ENCODE results near the gene SH3RF1.

The SH3RF1 gene

DNA sequence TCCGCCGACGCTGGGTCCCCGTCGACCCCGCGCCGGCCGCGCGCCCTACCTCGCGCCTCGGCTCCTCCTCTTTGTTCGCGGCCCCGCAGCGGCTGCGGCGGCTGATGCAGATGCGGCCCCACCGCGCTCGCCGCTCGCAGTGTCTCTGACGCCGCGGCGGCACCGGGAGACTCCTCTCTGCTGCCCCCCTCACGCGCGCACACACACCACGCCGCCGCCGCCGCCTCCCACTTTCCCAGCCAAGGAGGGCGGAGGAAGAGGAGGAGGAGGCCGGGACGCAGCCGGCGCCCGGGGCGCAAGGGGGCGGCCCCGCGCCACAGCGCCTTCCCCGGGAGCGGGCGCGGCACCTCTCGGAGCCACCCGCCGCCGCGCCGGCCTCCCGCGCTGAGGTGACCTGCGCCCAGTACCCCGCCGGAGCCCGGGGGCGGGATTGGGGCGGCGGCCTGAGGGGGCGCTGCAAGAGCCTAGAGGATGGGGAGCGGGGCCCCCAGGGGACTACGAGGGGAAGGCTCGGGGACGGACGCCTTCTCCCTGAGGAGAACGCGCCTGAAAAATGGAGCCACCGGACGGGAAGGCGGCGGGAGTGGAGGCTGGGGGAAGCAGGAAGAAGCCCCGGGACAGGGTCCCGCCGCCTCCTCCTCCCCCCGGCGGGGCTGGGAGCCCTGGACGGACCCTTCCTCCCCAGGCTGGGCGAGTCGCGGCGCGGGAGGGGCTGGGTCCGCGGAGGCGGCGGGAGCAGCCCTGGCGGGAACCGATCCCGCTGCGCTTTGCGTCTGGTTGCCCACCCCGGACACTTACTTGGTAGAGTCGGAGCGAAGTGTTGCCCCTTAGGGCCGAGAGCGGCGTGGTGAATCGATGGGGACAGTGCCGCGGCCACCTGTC is at the start of gene SH3RF1:
SH3RF1 (minus strand) TSS at position 147 of the 882 bp plus-strand sequence. CDS start 1,744 bp downstream, outside the sequence.
- WGBS (ENCODE audit: insufficient coverage, insufficient read length) = no CpG with 5 or more reads among the region's 110 CpGs
- no peaks in the 10 kb centered on the region for H3K36me3 ChIP-seq (ENCODE audit: control insufficient read depth, insufficient read depth, low read length)
- no peak within 1 kb of the TSS for H3K27ac ChIP-seq (ENCODE audit: low read length)

DNA sequence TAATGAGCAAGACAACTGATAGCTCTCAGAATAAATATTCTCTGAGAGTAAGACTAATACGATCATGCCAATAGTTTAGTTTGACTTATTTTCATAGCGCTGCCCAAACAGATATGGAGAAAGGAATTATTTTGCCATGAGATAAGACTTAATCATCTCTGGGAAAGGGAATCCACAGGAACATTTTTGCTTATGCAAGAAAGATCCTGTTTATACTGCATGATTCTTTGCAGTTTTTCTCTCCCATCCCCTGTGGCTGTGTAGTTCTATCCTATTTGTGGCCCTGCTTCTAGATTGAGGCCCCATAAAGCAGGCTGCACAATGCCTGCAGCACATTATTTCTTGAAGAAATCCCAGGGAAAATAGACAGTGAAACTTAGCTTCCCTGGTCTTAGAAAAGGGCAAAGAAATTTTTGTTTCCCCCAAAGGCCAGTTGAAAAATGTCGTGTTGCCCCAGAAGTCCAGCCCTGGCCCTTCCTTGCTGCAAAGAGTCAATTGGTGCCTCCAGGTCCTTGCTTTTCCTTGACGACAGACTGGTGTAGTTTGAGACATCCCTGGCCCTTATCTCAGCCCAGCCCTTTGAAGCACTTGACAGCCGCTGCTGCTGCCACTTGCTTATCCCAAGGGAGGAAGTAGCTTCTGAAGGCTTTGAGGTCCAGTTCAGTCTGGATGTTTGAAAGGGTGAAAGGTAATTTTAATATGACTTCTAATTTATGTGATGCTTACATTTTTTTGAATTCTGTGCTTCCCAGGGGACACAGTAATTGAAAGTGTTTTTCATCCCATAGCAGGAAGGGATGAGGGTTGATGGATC is 45.0 kb upstream of the SH3RF1 start:
- H3K36me3 ChIP-seq (ENCODE audit: control insufficient read depth, insufficient read depth, low read length) = no peaks in the 10 kb centered on the region
- no peak overlapping the region for H3K4me3 ChIP-seq (ENCODE audit: low read length)
- no peak overlapping the region for H3K27ac ChIP-seq (ENCODE audit: low read length)
- H3K4me1 ChIP-seq (ENCODE audit: control insufficient read depth, insufficient read depth, low read length) = peaks cover 2% of the 10 kb centered on the region
- WGBS (ENCODE audit: insufficient coverage, insufficient read length) = no CpG with 5 or more reads among the region's 5 CpGs
- DNase-seq (ENCODE audit: low read depth, low spot score) = no peak
- H3K9me3 ChIP-seq (ENCODE audit: control insufficient read depth, insufficient read depth, low read length) = no peaks in the 10 kb centered on the region
- no peaks in the 10 kb centered on the region for H3K27me3 ChIP-seq (ENCODE audit: control insufficient read depth, insufficient read depth, low read length)

More for the DNA sequence above, at the start of gene SH3RF1:
- H3K27me3 ChIP-seq (ENCODE audit: control insufficient read depth, insufficient read depth, low read length) = no peaks in the 10 kb centered on the region
- H3K4me3 ChIP-seq (ENCODE audit: low read length) = peak within 1 kb of the TSS; percentile 94
- no peak for DNase-seq (ENCODE audit: low read depth, low spot score)
- H3K9me3 ChIP-seq (ENCODE audit: control insufficient read depth, insufficient read depth, low read length) = no peaks in the 10 kb centered on the region
- peaks cover 3% of the 10 kb centered on the region; the same call in 1 of the 2 replicates for H3K4me1 ChIP-seq (ENCODE audit: control insufficient read depth, insufficient read depth, low read length)

DNA sequence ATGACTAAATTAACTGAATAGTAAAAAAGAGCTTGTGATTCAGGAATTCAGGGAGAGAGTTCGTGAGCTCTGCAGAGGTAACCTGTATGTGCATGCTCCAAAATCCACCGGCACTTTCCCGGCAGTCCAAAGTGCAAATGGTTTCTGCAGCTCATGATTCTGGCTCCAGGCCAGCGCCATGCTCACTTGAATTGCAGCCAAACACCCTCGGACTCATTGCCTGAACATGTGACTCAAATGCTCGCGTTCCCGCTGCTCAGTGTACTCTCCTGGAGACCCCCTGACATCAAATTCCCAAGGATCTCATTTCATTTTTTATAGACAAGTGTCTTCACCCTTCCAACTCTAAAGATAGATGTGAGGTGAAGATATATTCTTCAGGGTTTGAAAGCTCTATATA is 44.1 kb upstream of the SH3RF1 start:
- H3K36me3 ChIP-seq (ENCODE audit: control insufficient read depth, insufficient read depth, low read length) = no peaks in the 10 kb centered on the region
- no peak overlapping the region for H3K27ac ChIP-seq (ENCODE audit: low read length)
- peaks cover 2% of the 10 kb centered on the region for H3K4me1 ChIP-seq (ENCODE audit: control insufficient read depth, insufficient read depth, low read length)
- DNase-seq (ENCODE audit: low read depth, low spot score) = no peak
- H3K27me3 ChIP-seq (ENCODE audit: control insufficient read depth, insufficient read depth, low read length) = no peaks in the 10 kb centered on the region
- WGBS (ENCODE audit: insufficient coverage, insufficient read length) = no CpG with 5 or more reads among the region's 8 CpGs
- H3K4me3 ChIP-seq (ENCODE audit: low read length) = no peak overlapping the region
- H3K9me3 ChIP-seq (ENCODE audit: control insufficient read depth, insufficient read depth, low read length) = no peaks in the 10 kb centered on the region

DNA sequence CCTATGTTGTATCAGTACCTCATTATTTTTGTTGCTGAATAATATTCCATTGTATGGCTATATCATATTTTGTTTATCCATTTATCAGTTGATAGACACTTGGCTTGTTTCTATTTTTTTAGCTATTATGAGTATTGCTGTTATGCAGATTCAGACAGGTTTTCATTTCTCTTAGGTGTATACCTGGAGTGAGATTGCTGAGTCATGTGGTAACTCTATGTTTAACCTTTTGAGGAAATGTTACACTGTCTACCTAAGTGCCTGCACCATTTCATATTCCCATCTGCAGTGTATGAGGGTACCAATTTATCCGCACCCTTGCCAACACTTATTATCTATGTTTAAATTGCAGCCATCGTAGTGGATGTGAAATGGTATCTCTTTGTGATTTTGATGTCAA is 43.0 kb upstream of the SH3RF1 start:
- Histone ChIP-seq H3K27ac (ENCODE audit: low read length) (no peak overlapping the region), H3K4me3 (ENCODE audit: low read length) (no peak overlapping the region), H3K27me3 (ENCODE audit: control insufficient read depth, insufficient read depth, low read length) (no peaks in the 10 kb centered on the region), H3K36me3 (ENCODE audit: control insufficient read depth, insufficient read depth, low read length) (no peaks in the 10 kb centered on the region), H3K9me3 (ENCODE audit: control insufficient read depth, insufficient read depth, low read length) (no peaks in the 10 kb centered on the region), H3K4me1 (ENCODE audit: control insufficient read depth, insufficient read depth, low read length) (peaks cover 2% of the 10 kb centered on the region)
- no CpG with 5 or more reads among the region's 2 CpGs for WGBS (ENCODE audit: insufficient coverage, insufficient read length)
- DNase-seq (ENCODE audit: low read depth, low spot score) = no peak

DNA sequence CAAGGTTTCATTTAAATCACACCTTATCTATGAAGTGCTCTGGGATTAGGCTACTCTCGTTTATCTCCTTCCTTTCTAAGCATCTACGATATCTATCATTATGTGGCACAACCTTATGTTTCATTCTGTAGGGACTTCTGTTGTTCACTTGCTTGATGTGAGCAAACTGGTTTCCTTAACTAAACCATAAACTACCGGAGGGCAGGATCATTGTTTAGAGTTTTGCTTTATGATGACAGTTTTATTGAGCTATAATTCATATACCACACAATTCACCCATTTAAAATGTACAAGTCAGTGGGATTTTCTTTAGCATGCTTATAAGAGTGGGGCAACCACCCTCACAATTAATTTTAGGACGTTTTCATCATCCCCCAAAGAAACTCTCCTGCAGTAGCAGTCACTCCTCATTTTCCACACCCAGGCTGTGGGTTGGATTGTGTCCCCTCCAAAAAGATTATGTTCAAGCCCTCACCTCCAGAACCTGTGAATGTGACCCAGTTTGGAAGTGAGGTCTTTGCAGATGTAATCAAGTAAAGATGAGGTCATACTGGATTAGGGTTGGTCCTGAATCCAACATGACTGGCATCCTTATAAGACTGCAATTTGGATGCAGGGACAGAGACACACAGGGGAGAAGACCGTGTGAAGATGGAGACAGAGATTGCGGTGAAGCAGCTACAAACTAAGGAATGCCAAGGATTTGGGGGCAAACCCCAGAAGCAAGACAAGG is 42.1 kb upstream of the SH3RF1 start:
- Histone ChIP-seq H3K9me3 (ENCODE audit: control insufficient read depth, insufficient read depth, low read length) (no peaks in the 10 kb centered on the region), H3K27me3 (ENCODE audit: control insufficient read depth, insufficient read depth, low read length) (no peaks in the 10 kb centered on the region), H3K36me3 (ENCODE audit: control insufficient read depth, insufficient read depth, low read length) (no peaks in the 10 kb centered on the region), H3K4me1 (ENCODE audit: control insufficient read depth, insufficient read depth, low read length) (peaks cover 2% of the 10 kb centered on the region), H3K4me3 (ENCODE audit: low read length) (no peak overlapping the region), H3K27ac (ENCODE audit: low read length) (no peak overlapping the region)
- no peak for DNase-seq (ENCODE audit: low read depth, low spot score)
- no CpG with 5 or more reads among the region's 6 CpGs for WGBS (ENCODE audit: insufficient coverage, insufficient read length)

DNA sequence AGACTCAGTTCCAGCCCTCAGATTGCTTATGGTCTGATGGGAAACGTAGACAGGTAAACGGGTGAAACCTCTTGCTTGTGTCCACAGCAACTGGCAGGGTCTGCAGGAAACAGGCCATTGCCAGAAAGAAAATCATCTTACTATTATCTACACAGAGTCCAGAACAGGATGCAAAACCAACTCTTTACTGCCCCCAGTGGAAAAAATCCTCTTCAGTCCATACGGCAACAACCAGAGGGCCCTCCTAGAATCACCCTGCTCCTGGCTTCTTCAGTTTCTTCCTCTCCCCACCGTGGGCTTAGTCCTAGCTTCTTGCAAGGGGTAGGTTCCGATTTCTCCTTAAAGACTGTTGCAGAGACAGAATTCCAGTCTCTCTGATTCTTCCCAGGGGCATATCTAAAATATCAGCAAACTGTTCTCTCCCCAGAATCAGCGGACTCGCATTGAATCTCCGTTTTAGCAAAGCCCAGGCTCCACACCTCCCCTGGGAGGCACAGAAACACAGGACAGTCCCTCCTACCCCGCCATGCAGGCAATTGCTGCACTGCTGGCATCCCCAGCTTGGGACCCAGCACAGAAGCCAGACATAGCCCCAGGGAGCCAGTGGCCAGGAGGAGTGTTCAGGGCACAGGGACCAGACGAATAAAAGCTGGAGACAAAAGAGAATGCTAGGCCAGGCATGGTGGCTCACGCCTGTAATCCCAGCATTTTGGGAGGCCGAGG is 41.0 kb upstream of the SH3RF1 start:
- WGBS (ENCODE audit: insufficient coverage, insufficient read length) = no CpG with 5 or more reads among the region's 12 CpGs
- no peaks in the 10 kb centered on the region for H3K27me3 ChIP-seq (ENCODE audit: control insufficient read depth, insufficient read depth, low read length)
- H3K9me3 ChIP-seq (ENCODE audit: control insufficient read depth, insufficient read depth, low read length) = no peaks in the 10 kb centered on the region
- no peak overlapping the region for H3K4me3 ChIP-seq (ENCODE audit: low read length)
- peaks cover 2% of the 10 kb centered on the region for H3K4me1 ChIP-seq (ENCODE audit: control insufficient read depth, insufficient read depth, low read length)
- no peak overlapping the region for H3K27ac ChIP-seq (ENCODE audit: low read length)
- peak; percentile 74 for DNase-seq (ENCODE audit: low read depth, low spot score)
- no peaks in the 10 kb centered on the region for H3K36me3 ChIP-seq (ENCODE audit: control insufficient read depth, insufficient read depth, low read length)

DNA sequence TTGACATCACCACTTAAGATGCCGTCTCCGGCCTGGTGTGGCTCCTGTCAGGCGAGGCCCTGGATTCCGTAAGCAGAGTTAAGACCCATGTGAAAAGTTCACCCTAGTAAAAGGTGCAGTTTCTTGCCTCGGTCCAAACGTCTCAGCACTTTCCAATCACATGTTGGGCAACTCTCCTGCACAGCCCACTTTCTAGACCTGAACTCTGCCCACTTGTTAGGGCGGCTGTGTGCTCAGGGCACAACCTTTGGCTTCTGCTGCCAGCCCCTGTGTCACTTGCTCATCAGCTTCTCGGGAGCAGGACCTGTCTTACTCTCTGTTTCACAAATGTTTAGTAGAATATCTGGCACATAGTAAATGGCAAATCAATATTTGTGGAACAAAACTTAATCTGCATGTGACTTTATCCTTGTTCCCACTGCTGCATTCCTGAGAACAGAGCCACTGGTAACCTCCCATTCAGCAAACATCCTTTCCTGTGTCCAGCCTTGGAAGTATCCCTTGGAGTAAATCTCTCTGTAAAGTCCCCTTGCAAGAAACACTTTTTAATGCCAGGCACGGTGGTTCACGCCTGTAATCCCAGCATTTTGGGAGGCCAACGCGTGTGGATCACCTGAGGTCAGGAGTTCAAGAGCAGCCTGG is 38.7 kb upstream of the SH3RF1 start:
- Histone ChIP-seq H3K9me3 (ENCODE audit: control insufficient read depth, insufficient read depth, low read length) (no peaks in the 10 kb centered on the region), H3K27me3 (ENCODE audit: control insufficient read depth, insufficient read depth, low read length) (no peaks in the 10 kb centered on the region), H3K27ac (ENCODE audit: low read length) (no peak overlapping the region), H3K36me3 (ENCODE audit: control insufficient read depth, insufficient read depth, low read length) (no peaks in the 10 kb centered on the region), H3K4me1 (ENCODE audit: control insufficient read depth, insufficient read depth, low read length) (peaks cover 2% of the 10 kb centered on the region), H3K4me3 (ENCODE audit: low read length) (no peak overlapping the region)
- no peak for DNase-seq (ENCODE audit: low read depth, low spot score)
- WGBS (ENCODE audit: insufficient coverage, insufficient read length) = no CpG with 5 or more reads among the region's 12 CpGs

DNA sequence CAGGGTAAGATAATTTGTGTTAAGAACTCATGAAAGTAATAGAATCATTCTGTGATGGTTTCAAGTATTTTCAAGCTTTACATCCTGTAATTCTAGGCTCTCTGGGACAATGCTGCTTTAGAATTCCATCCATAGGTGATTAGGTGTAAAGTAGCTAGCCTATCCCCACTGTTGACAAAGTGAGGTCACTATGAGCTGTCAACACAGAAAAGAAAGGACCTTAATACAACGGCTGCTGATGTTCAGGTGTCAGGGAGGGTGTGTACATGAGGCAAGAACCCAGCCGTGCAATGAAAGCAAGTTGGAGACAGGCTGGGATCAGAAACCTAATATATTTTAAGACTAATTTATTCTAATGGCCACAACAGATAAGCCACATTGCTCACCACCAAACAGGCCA is 36.8 kb upstream of the SH3RF1 start:
- DNase-seq (ENCODE audit: low read depth, low spot score) = no peak
- WGBS (ENCODE audit: insufficient coverage, insufficient read length) = no CpG with 5 or more reads among the region's 2 CpGs
- Histone ChIP-seq H3K27ac (ENCODE audit: low read length) (no peak overlapping the region), H3K9me3 (ENCODE audit: control insufficient read depth, insufficient read depth, low read length) (no peaks in the 10 kb centered on the region), H3K4me3 (ENCODE audit: low read length) (no peak overlapping the region), H3K4me1 (ENCODE audit: control insufficient read depth, insufficient read depth, low read length) (peaks cover 2% of the 10 kb centered on the region), H3K27me3 (ENCODE audit: control insufficient read depth, insufficient read depth, low read length) (no peaks in the 10 kb centered on the region), H3K36me3 (ENCODE audit: control insufficient read depth, insufficient read depth, low read length) (no peaks in the 10 kb centered on the region)

DNA sequence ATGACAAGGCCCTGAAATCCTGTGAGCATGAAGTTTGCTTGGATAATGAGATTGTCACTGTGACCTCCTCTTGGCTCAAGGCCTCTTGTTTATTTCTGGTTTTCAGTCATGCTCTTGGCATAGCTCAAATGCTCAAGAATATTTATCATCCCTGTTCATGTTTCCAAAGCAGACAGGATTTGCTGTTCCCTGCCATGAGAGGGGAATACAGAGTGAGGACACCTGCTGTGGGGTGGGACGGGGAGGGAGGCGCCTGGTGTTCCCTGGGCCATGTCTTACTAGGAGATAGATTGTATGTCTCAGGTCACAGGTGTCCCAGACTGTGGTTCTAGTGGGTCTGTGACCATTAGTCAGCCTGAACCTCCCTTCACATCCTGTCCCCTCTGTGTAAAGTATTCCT is 34.9 kb upstream of the SH3RF1 start:
- H3K4me3 ChIP-seq (ENCODE audit: low read length) = no peak overlapping the region
- H3K4me1 ChIP-seq (ENCODE audit: control insufficient read depth, insufficient read depth, low read length) = no peaks in the 10 kb centered on the region
- H3K27ac ChIP-seq (ENCODE audit: low read length) = no peak overlapping the region
- no peaks in the 10 kb centered on the region for H3K27me3 ChIP-seq (ENCODE audit: control insufficient read depth, insufficient read depth, low read length)
- H3K36me3 ChIP-seq (ENCODE audit: control insufficient read depth, insufficient read depth, low read length) = no peaks in the 10 kb centered on the region
- no peak for DNase-seq (ENCODE audit: low read depth, low spot score)
- WGBS (ENCODE audit: insufficient coverage, insufficient read length) = no CpG with 5 or more reads among the region's 2 CpGs
- no peaks in the 10 kb centered on the region for H3K9me3 ChIP-seq (ENCODE audit: control insufficient read depth, insufficient read depth, low read length)
